ENCODE results near the gene YY1. TPM values are rescaled to one million over a fixed set of nuclear protein-coding genes. Genes with fewer than 3 reads are reported as not detected.
A peak's percentile ranks its signal among the peaks of the same experiment; 100 is the strongest.
"Not testable (repeated sequence)": the region's sequence is repeated elsewhere in the genome, so short reads cannot be mapped to it uniquely, and the experiment has no call there.

YY1 gene
- total RNA-seq, 1 experiment from 2014 or later = 53.5 TPM

GRCh38 chr14:100213587-100213955 is 25.4 kb upstream of the YY1 start:
- no peak for DNase-seq (ENCODE audit: low read depth)

GRCh38 chr14:100213956-100214769 is 24.8 kb upstream of the YY1 start:
- no peak for DNase-seq (ENCODE audit: low read depth)

GRCh38 chr14:100214770-100215083 is 24.2 kb upstream of the YY1 start:
- DNase-seq (ENCODE audit: low read depth) = no peak

- DNase-seq (ENCODE audit: low read depth) = no peak
Observed at GRCh38 chr14:100215330-100215885, 23.5 kb upstream of the YY1 start.

GRCh38 chr14:100219126-100219785 is 19.7 kb upstream of the YY1 start:
- DNase-seq (ENCODE audit: low read depth) = no peak

GRCh38 chr14:100221533-100222223 is 17.3 kb upstream of the YY1 start:
- DNase-seq (ENCODE audit: low read depth) = peak; percentile 38

- no peak for DNase-seq (ENCODE audit: low read depth)
Observed at GRCh38 chr14:100222224-100223093, 16.5 kb upstream of the YY1 start.

GRCh38 chr14:100223332-100224201 is 15.4 kb upstream of the YY1 start:
- DNase-seq (ENCODE audit: low read depth) = no peak

- no peak for DNase-seq (ENCODE audit: low read depth)
Observed at GRCh38 chr14:100224229-100224866, 14.6 kb upstream of the YY1 start.

- DNase-seq (ENCODE audit: low read depth) = no peak
Observed at GRCh38 chr14:100225169-100225568, 13.8 kb upstream of the YY1 start.

- no peak for DNase-seq (ENCODE audit: low read depth)
Observed at GRCh38 chr14:100230361-100230760, 8.6 kb upstream of the YY1 start.

GRCh38 chr14:100234511-100234910 is 4.4 kb upstream of the YY1 start:
- no peak for DNase-seq (ENCODE audit: low read depth)

GRCh38 chr14:100236271-100236818 is 2.6 kb upstream of the YY1 start:
- DNase-seq (ENCODE audit: low read depth) = not testable (repeated sequence)

GRCh38 chr14:100236881-100237280 is 2.1 kb upstream of the YY1 start:
- DNase-seq (ENCODE audit: low read depth) = no peak

GRCh38 chr14:100237735-100238418 is 1.1 kb upstream of the YY1 start:
- peak; percentile 55 for DNase-seq (ENCODE audit: low read depth)

GRCh38 chr14:100239211-100239839 is 381 bp downstream of the YY1 start:
- peak; percentile 10 for DNase-seq (ENCODE audit: low read depth)

- peak; percentile 86 for DNase-seq (ENCODE audit: low read depth)
Observed at GRCh38 chr14:100239840-100240667, 1.1 kb downstream of the YY1 start.

All from HT1080 (cell line).